Ovary (tissue), 3 donors: ENCODE measurements around the gene ANKRD44.

ENCODE experiments used
- POLR2A ChIP-seq: fragments of 450-650 bp; IDR thresholded peaks from one replicate; pipeline ENCODE4 v1.6.1; 2017; ENCODE audit warnings: antibody characterized with exemption, mild to moderate bottlenecking, moderate library complexity
- TF ChIP-seq, protein P1 (sequence below), 3 donors: fragments of 450-650 bp in 2 of 3; fragments of 200-600 bp in 1 of 3; IDR thresholded peaks; one replicate each; pipeline versions ENCODE4 v1.5.1 to v1.8.0; 2016 to 2022; ENCODE audit warnings: antibody characterized with exemption in 3 of 3, mild to moderate bottlenecking in 1 of 3
- donor health status: DM: no; HTN: no; CAD: no.

DNA sequence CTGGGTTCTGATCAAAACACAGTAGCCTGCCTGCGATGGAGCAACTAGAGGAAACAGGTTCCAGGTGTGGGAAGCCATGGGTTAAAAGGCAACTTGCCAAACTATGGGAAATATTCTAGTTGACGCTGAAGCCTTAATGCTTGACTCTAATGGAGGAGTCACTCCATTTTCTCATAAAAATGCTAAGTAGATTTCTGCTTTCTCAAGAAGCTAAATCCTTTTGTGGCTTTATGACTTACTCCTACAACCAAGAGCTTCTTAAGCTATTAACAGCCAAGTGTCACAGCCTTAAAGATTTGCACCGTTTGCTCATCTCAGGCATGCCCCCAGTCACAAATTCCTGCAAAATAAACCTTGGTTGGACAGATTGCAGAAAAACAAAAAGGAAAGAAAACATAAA lies 25.2 kb downstream of the ANKRD44 start:
- TF ChIP-seq, protein P1, sequence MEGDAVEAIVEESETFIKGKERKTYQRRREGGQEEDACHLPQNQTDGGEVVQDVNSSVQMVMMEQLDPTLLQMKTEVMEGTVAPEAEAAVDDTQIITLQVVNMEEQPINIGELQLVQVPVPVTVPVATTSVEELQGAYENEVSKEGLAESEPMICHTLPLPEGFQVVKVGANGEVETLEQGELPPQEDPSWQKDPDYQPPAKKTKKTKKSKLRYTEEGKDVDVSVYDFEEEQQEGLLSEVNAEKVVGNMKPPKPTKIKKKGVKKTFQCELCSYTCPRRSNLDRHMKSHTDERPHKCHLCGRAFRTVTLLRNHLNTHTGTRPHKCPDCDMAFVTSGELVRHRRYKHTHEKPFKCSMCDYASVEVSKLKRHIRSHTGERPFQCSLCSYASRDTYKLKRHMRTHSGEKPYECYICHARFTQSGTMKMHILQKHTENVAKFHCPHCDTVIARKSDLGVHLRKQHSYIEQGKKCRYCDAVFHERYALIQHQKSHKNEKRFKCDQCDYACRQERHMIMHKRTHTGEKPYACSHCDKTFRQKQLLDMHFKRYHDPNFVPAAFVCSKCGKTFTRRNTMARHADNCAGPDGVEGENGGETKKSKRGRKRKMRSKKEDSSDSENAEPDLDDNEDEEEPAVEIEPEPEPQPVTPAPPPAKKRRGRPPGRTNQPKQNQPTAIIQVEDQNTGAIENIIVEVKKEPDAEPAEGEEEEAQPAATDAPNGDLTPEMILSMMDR (IDR thresholded peaks at IDR 0.05) = no peak
- TF ChIP-seq POLR2A = no peak
